SK-N-SH (cell line): ENCODE measurements around the gene FAM43B. TPM values are rescaled to one million over a fixed set of nuclear protein-coding genes. Genes with fewer than 3 reads are reported as not detected.
A peak's percentile ranks its signal among the peaks of the same experiment; 100 is the strongest.

Source experiments
- CTCF ChIA-PET: fragments of 300-600, 350-600 bp; formaldehyde crosslinking; extraction: SDS; loops from one replicate; lab custom pipeline; 2021; lab: Yijun Ruan, JAX
- POLR2A ChIA-PET: fragments of 350-600 bp; sonication (Branson Sonifier 250); formaldehyde crosslinking; extraction: SDS; loops from one replicate; lab custom pipeline; 2020; ENCODE audit warnings: antibody characterized with exemption, inconsistent platforms; lab: Yijun Ruan, JAX
- DNase-seq: peaks from one replicate; pipeline ENCODE4 v3.0.0; 2012
- H2AFZ ChIP-seq: fragments of 200-600 bp; sonication (generic); 2 replicates; pipeline ENCODE4 v1.8.1; 2016; ENCODE audit warnings: antibody characterized with exemption, mild to moderate bottlenecking, low read depth
- H3F3A ChIP-seq: fragments of 200-600 bp; sonication (generic); replicated peaks from 2 replicates; pipeline ENCODE3; 2016; ENCODE audit warnings: antibody characterized with exemption, mild to moderate bottlenecking; ENCODE audit not compliant: insufficient read depth
- H3K27ac ChIP-seq, 2 experiments: fragments of 200-500 bp in 1 of 2; fragments of 200-600 bp in 1 of 2; sonication (Bioruptor generic) in 1 of 2; sonication (generic), shearing (Covaris generic) in 1 of 2; 2 replicates each; pipeline versions ENCODE4 v1.5.1 to v1.6.1; 2014 to 2016; ENCODE audit warnings: low read depth in 2 of 2, inconsistent platforms in 1 of 2, low read length in 1 of 2, mild to moderate bottlenecking in 1 of 2, mixed read lengths in 1 of 2
- H3K27me3 ChIP-seq: fragments of 200-600 bp; sonication (generic), shearing (Covaris generic); 2 replicates; pipeline ENCODE4 v1.6.1; 2016; ENCODE audit warnings: mixed run types; ENCODE audit not compliant: insufficient read depth
- H3K36me3 ChIP-seq, 2 experiments: fragments of 200-500 bp in 1 of 2; fragments of 200-600 bp in 1 of 2; sonication (Bioruptor generic) in 1 of 2; sonication (generic) in 1 of 2; replicated peaks in 1 of 2; 2 replicates each; pipeline versions ENCODE3 to v1.5.1; 2014 to 2016; ENCODE audit warnings: low read length in 1 of 2, mild to moderate bottlenecking in 1 of 2; ENCODE audit not compliant: insufficient read depth in 2 of 2, control insufficient read depth in 1 of 2
- H3K4me1 ChIP-seq, 2 experiments: fragments of 200-500 bp in 1 of 2; fragments of 200-600 bp in 1 of 2; sonication (Bioruptor generic) in 1 of 2; sonication (generic), shearing (Covaris generic) in 1 of 2; 2 replicates each; pipeline versions ENCODE4 v1.5.1 to v1.6.1; 2014 to 2016; ENCODE audit warnings: low read depth in 1 of 2, low read length in 1 of 2, mixed run types in 1 of 2; ENCODE audit not compliant: insufficient read depth in 2 of 2, control insufficient read depth in 1 of 2
- H3K4me2 ChIP-seq: fragments of 200-600 bp; sonication (generic), shearing (Covaris generic); 2 replicates; pipeline ENCODE4 v1.6.1; 2017; ENCODE audit warnings: mixed run types
- H3K4me3 ChIP-seq, 2 experiments: fragments of 200-500 bp in 1 of 2; fragments of 200-600 bp in 1 of 2; sonication (Bioruptor generic) in 1 of 2; sonication (generic), shearing (Covaris generic) in 1 of 2; 2 replicates each; pipeline versions ENCODE4 v1.5.1 to v1.8.1; 2014 to 2016; ENCODE audit warnings: low read depth in 2 of 2, inconsistent platforms in 1 of 2, low read length in 1 of 2, mild to moderate bottlenecking in 1 of 2, mixed read lengths in 1 of 2, moderate library complexity in 1 of 2
- H3K79me2 ChIP-seq: fragments of 200-600 bp; sonication (generic); 2 replicates; pipeline ENCODE4 v1.8.1; 2017; ENCODE audit warnings: mild to moderate bottlenecking; ENCODE audit not compliant: insufficient read depth
- H3K9ac ChIP-seq: fragments of 200-600 bp; sonication (generic); 2 replicates; pipeline ENCODE4 v1.6.1; 2017; ENCODE audit warnings: mixed run types
- H3K9me2 ChIP-seq: fragments of 200-600 bp; sonication (generic); 2 replicates; pipeline ENCODE4 v1.6.1; 2017; ENCODE audit warnings: mixed run types
- H3K9me3 ChIP-seq: fragments of 200-600 bp; sonication (generic); 2 replicates; pipeline ENCODE4 v1.6.1; 2017; ENCODE audit warnings: mixed run types, mild to moderate bottlenecking, moderate library complexity
- H4K20me1 ChIP-seq: fragments of 200-600 bp; sonication (generic); 2 replicates; pipeline ENCODE4 v1.6.1; 2017; ENCODE audit warnings: mild to moderate bottlenecking, mixed run types; ENCODE audit not compliant: insufficient read depth
- FOXJ3 ChIP-seq: sonication (generic); formaldehyde crosslinking; IDR thresholded peaks from 2 replicates; pipeline ENCODE4 v1.5.1; 2020; ENCODE audit warnings: mild to moderate bottlenecking, missing genetic modification reagents
- FOXM1 ChIP-seq: IDR thresholded peaks from 2 replicates; pipeline ENCODE4 v1.4.0; 2012; ENCODE audit warnings: low read depth, mild to moderate bottlenecking
- GATA2 ChIP-seq: sonication (generic); formaldehyde crosslinking; IDR thresholded peaks from 2 replicates; pipeline ENCODE4 v1.5.0; 2020; ENCODE audit warnings: mild to moderate bottlenecking, missing genetic modification reagents
- JUND ChIP-seq: IDR thresholded peaks from 2 replicates; pipeline ENCODE4 v1.4.0; 2012
- POLR2AphosphoS5 ChIP-seq: IDR thresholded peaks from 2 replicates; pipeline ENCODE4 v1.6.1; 2012; ENCODE audit warnings: low read depth, low read length
- SMC3 ChIP-seq: IDR thresholded peaks from 2 replicates; pipeline ENCODE4 v1.6.1; 2012; ENCODE audit warnings: low read depth, low read length, improper control_type of control experiment
- WGBS: methylation state at CpG from one replicate; pipeline ENCODE4 v1.1.6; 2017; ENCODE audit warnings: low lambda C conversion rate; 5-methylcytosine and 5-hydroxymethylcytosine counted together
- polyA plus RNA-seq, 3 experiments: library from polyadenylated mRNA; depleted of rRNA; stranded (reverse); fragments of >200 nt; gene quantifications; 2 replicates each; pipeline ENCODE4 v1.2.3, GENCODE V29; 2012
- TF ChIP-seq, protein P1 (sequence below): IDR thresholded peaks from 2 replicates; pipeline ENCODE4 v1.4.0; 2012; ENCODE audit warnings: low read depth, borderline replicate concordance

FAM43B gene
- polyA plus RNA-seq, 1 of the 3 experiments (the other 2 are of a cell fraction), result not detected

DNA sequence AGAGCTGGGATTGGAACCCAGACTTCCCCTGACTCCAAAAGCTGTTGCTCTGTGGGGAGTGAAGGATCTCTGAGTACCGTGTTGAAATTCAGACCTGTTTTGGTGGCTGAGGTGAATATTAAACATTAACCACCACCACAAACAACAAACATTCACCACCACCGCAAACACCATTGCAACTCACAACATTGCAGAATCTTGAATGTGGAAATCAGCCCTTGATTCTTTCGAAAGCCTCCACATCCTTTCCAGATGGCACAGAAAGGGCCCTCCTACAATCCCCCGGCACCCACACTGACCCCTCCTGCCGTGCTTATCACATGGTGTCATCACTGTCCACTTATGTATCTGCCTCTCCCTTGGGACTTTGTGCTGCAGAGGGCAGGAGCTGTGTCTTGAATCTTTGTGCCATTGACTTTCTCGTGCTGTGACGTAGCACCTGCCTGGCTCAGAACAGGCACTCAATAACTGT is 38.0 kb downstream of the FAM43B start:
- no peaks in the 10 kb centered on the region for H4K20me1 ChIP-seq
- H3K4me3 ChIP-seq, result no peak overlapping the region
- no peaks in the 10 kb centered on the region for H3K9me2 ChIP-seq
- no peaks in the 10 kb centered on the region for H3K36me3 ChIP-seq
- no peak overlapping the region for H3K9ac ChIP-seq
- H3K9me3 ChIP-seq, result no peaks in the 10 kb centered on the region
- H3K27ac ChIP-seq, result no peak overlapping the region
- TF ChIP-seq SMC3 (no peak), GATA2 (0 out of 2 replicates have a peak, but pooled peaks have one; percentile 23)
- 48% methylated on average over 7 of the region's 7 CpGs for WGBS
- ChIA-PET POLR2A (no interaction called here), CTCF (interaction anchor here (1.0 to 1.2 kb wide), 2 partner anchors 15 to 43 kb away, joined by 5 to 6 read pairs; partner anchors contain the start of gene PINK1)
- no peaks in the 10 kb centered on the region; a peak in 1 of 4 replicates for H3K4me1 ChIP-seq
- H3K79me2 ChIP-seq, result no peaks in the 10 kb centered on the region
- peak; percentile 48 for DNase-seq
- H3F3A ChIP-seq, result no peaks in the 10 kb centered on the region
- no peak overlapping the region for H3K4me2 ChIP-seq
- H2AFZ ChIP-seq, result no peak overlapping the region
- H3K27me3 ChIP-seq, result no peaks in the 10 kb centered on the region

DNA sequence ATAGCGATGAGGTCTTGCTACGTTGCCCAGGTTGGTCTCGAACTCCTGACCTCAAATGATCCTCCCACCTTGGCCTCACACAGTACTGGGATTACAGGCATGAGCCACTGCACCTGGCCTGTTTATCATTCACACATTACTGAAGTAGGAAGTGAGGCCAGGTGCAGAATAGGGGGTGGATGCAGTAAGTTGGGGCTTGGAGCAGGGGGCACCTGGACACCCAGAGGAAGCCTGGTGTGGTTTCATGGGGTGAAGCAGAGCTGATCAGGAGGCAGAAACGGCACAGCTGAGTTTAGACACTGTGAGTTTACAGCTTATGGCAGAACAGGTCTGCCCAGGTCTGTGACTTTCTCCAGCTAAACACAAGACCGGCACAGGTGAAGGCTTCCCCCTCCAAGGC is 41.4 kb downstream of the FAM43B start:
- Histone ChIP-seq H3K9ac (no peak overlapping the region), H3K4me2 (no peak overlapping the region), H3K4me3 (no peak overlapping the region), H3K27me3 (no peaks in the 10 kb centered on the region), H2AFZ (no peak overlapping the region), H3K79me2 (no peaks in the 10 kb centered on the region)
- CTCF ChIA-PET, result interaction anchor here (0.6 to 1.0 kb wide), 2 partner anchors 47 to 75 kb away, joined by 3 read pairs; no protein-coding TSS in a partner anchor
- TF ChIP-seq JUND, result no peak
- TF ChIP-seq, all 33 proteins: peak for 0
- POLR2A ChIA-PET, result no interaction called here
- H3K27ac ChIP-seq, result no peak overlapping the region
- no peak for DNase-seq
- no peaks in the 10 kb centered on the region; a peak in 1 of 4 replicates for H3K4me1 ChIP-seq
- H3K36me3 ChIP-seq, result no peaks in the 10 kb centered on the region
- H4K20me1 ChIP-seq, result no peaks in the 10 kb centered on the region
- WGBS, result 90% methylated on average over 4 of the region's 5 CpGs
- H3F3A ChIP-seq, result peaks cover 3% of the 10 kb centered on the region
- H3K9me2 ChIP-seq, result no peaks in the 10 kb centered on the region
- no peaks in the 10 kb centered on the region for H3K9me3 ChIP-seq

DNA sequence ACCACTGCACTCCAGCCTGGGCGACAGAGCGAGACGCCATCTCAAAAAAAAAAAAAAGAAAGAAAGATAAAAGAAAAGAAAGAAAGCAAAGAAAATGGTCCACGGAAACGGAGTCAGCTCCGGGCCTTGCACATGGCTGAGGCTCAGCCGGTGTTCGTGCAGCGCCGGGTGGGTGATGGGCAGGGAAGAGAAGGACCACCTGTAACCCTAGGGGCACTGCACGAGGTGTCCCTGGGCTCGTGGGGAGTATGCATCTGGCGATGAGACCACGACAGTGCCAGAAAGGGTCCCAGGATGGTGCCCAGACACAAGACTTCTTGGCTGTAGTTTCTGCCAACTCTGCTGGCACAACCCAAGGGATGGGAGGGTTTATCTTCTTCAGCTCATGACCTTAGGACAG is 42.4 kb downstream of the FAM43B start:
- 88% methylated on average over 10 of the region's 14 CpGs for WGBS
- CTCF ChIA-PET, result interaction anchor here (0.7 to 1.4 kb wide), 2 partner anchors 39 to 42 kb away, joined by 3 to 8 read pairs; partner anchors contain the start of genes FAM43B and PINK1

More for the DNA sequence above, 42.4 kb downstream of the FAM43B start:
- H3K27ac ChIP-seq, result no peak overlapping the region
- H3K9me2 ChIP-seq, result no peaks in the 10 kb centered on the region
- no peak overlapping the region for H3K4me3 ChIP-seq
- H3K4me2 ChIP-seq, result no peak overlapping the region
- TF ChIP-seq, protein P1, sequence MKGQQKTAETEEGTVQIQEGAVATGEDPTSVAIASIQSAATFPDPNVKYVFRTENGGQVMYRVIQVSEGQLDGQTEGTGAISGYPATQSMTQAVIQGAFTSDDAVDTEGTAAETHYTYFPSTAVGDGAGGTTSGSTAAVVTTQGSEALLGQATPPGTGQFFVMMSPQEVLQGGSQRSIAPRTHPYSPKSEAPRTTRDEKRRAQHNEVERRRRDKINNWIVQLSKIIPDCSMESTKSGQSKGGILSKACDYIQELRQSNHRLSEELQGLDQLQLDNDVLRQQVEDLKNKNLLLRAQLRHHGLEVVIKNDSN, result no peak
- no peak for TF ChIP-seq FOXJ3 (CRISPR knock-in tag)
- TF ChIP-seq FOXM1, result no peak
- TF ChIP-seq POLR2AphosphoS5, result no peak
- POLR2A ChIA-PET, result no interaction called here
- H3K36me3 ChIP-seq, result no peaks in the 10 kb centered on the region
- no peaks in the 10 kb centered on the region; a peak in 1 of 4 replicates for H3K4me1 ChIP-seq
- H3F3A ChIP-seq, result peaks cover 3% of the 10 kb centered on the region
- no peaks in the 10 kb centered on the region for H3K27me3 ChIP-seq
- no peak overlapping the region for H3K9ac ChIP-seq
- no peak for DNase-seq
- no peaks in the 10 kb centered on the region for H3K79me2 ChIP-seq
- H4K20me1 ChIP-seq, result no peaks in the 10 kb centered on the region
- H3K9me3 ChIP-seq, result no peaks in the 10 kb centered on the region
- H2AFZ ChIP-seq, result no peak overlapping the region
